Left lung (tissue), 10 donors: ENCODE data around the gene PRKD2. TPM values are rescaled to one million over a fixed set of nuclear protein-coding genes. Genes with fewer than 3 reads are reported as not detected.

Experiments used
- ATAC-seq: fragments of 200-7000 bp; cut with Tn5 transposase; one replicate; pipeline ENCODE4 v1.9.1; 2020; ENCODE audit warnings: moderate library complexity
- DNase-seq, 4 donors: peaks; one replicate each; pipeline ENCODE4 v3.0.0-alpha.2; 2013 to 2020
- H3K27ac ChIP-seq, 2 donors: fragments of 200-600 bp; sonication (generic) in 1 of 2; one replicate each; pipeline versions ENCODE4 v1.5.0 to v1.8.0; 2020 to 2021
- H3K27me3 ChIP-seq, 2 donors: fragments of 200-600 bp; sonication (generic) in 1 of 2; one replicate each; pipeline versions ENCODE4 v1.5.0 to v1.8.0; 2020 to 2021
- H3K36me3 ChIP-seq, 2 donors: fragments of 200-600 bp; sonication (generic) in 1 of 2; one replicate each; pipeline versions ENCODE4 v1.5.0 to v1.8.0; 2020 to 2021
- H3K4me1 ChIP-seq, 2 donors: fragments of 200-600 bp; one replicate each; pipeline ENCODE4 v1.8.0; 2021
- H3K4me3 ChIP-seq, 2 donors: fragments of 200-600 bp; sonication (generic) in 1 of 2; one replicate each; pipeline versions ENCODE4 v1.5.0 to v1.8.0; 2020 to 2021; ENCODE audit warnings: mild to moderate bottlenecking in 1 of 2
- H3K9me3 ChIP-seq, 2 donors: fragments of 200-600 bp; sonication (generic) in 1 of 2; one replicate each; pipeline versions ENCODE4 v1.5.0 to v1.8.0; 2020 to 2021
- CTCF ChIP-seq, 2 donors: fragments of 200-600 bp; sonication (generic) in 1 of 2; IDR thresholded peaks; one replicate each; pipeline versions ENCODE4 v1.5.0 to v1.8.0; 2021; ENCODE audit warnings: antibody characterized with exemption in 2 of 2
- intact Hi-C, 2 donors: fragments of 100-400 bp; cut with DNase I; formaldehyde crosslinking; loops; one replicate each; pipeline versions ENCODE4 v1.11.2 to v1.14.2; 2022
- polyA plus RNA-seq, 6 donors: library from polyadenylated mRNA; unstranded; fragments of 120-200 nt; gene quantifications; one replicate each; pipeline ENCODE4 v1.2.1, GENCODE V29; 2013; ENCODE audit not compliant: insufficient read length in 6 of 6
- total RNA-seq, 2 donors: library from RNA; stranded (reverse); fragmentation: NEBNext Ultra II Directional; extraction: Animal tissue kit (Norgen Biotek cat#: 25700); gene quantifications; one replicate each; pipeline ENCODE4 v1.2.1, GENCODE V29; 2021
- donor health status: DM: no; HTN: yes; CAD: no.
- donor health status: DM: no; HTN: no; CAD: no.

Gene PRKD2
- total and polyA plus RNA-seq, 8 donors, result 37.8 to 61.4 (median 53.1) TPM

GRCh38 chr19:46745521-46746280, 28.8 kb upstream of the PRKD2 start, which contains the start of gene FKRP:
TSS of gene FKRP (plus strand) at chr19:46746057. CDS start at chr19:46755451, 9,394 bp downstream.
- no peaks in the 10 kb centered on the region for H3K9me3 ChIP-seq
- intact Hi-C loops, result no loop called here
- no peak for TF ChIP-seq CTCF (IDR thresholded peaks at IDR 0.05)
- H3K36me3 ChIP-seq, result peaks cover 0 to 10% of the 10 kb centered on the region in 2 donors
- DNase-seq, result peak in 1 of 4 donors; percentile 87
- peaks cover 5 to 65% of the 10 kb centered on the region in 2 donors for H3K4me1 ChIP-seq
- peak within 1 kb of the TSS; percentile 86 to 98 for H3K4me3 ChIP-seq
- peak; percentile 64 for ATAC-seq
- no peaks in the 10 kb centered on the region for H3K27me3 ChIP-seq
- peak within 1 kb of the TSS; percentile 81 to 85 for H3K27ac ChIP-seq

- H3K4me1 ChIP-seq, result peaks cover 5 to 69% of the 10 kb centered on the region in 2 donors
- no peaks in the 10 kb centered on the region for H3K27me3 ChIP-seq
- peaks cover 0 to 10% of the 10 kb centered on the region in 2 donors for H3K36me3 ChIP-seq
- intact Hi-C loops, result no loop called here
- peak; percentile 29 for ATAC-seq
- TF ChIP-seq CTCF (IDR thresholded peaks at IDR 0.05), result no peak
- H3K27ac ChIP-seq, result no peak overlapping the region
- H3K4me3 ChIP-seq, result peak overlapping the region; percentile 86 to 98
- H3K9me3 ChIP-seq, result no peaks in the 10 kb centered on the region
- DNase-seq, result peak in 1 of 4 donors; percentile 20
Measured at GRCh38 chr19:46745030-46745429, 28.1 kb upstream of the PRKD2 start.

GRCh38 chr19:46744005-46744691, 27.2 kb upstream of the PRKD2 start:
- Histone ChIP-seq H3K36me3 (peaks cover 0 to 10% of the 10 kb centered on the region in 2 donors), H3K27me3 (no peaks in the 10 kb centered on the region), H3K9me3 (no peaks in the 10 kb centered on the region), H3K4me3 (peak overlapping the region in 1 of 2 donors; percentile 98), H3K4me1 (peaks cover 5 to 73% of the 10 kb centered on the region in 2 donors), H3K27ac (no peak overlapping the region)
- DNase-seq (peak in 1 of 4 donors; percentile 39), ATAC-seq (no peak)
- no peak for TF ChIP-seq CTCF (IDR thresholded peaks at IDR 0.05)
- intact Hi-C loops, result no loop called here

- H3K27me3 ChIP-seq, result no peaks in the 10 kb centered on the region
- H3K4me1 ChIP-seq, result peaks cover 5 to 71% of the 10 kb centered on the region in 2 donors
- H3K9me3 ChIP-seq, result no peaks in the 10 kb centered on the region
- no peak for ATAC-seq
- H3K36me3 ChIP-seq, result peaks cover 0 to 17% of the 10 kb centered on the region in 2 donors
- no peak overlapping the region for H3K27ac ChIP-seq
- no peak overlapping the region for H3K4me3 ChIP-seq
- no peak for TF ChIP-seq CTCF (IDR thresholded peaks at IDR 0.05)
- DNase-seq, result no peak
- intact Hi-C loops, result no loop called here
Measured at GRCh38 chr19:46742926-46743480, 26.1 kb upstream of the PRKD2 start.

- intact Hi-C loops, result no loop called here
- TF ChIP-seq CTCF (IDR thresholded peaks at IDR 0.05), result no peak
- Histone ChIP-seq H3K27me3 (no peaks in the 10 kb centered on the region), H3K4me1 (peaks cover 5 to 70% of the 10 kb centered on the region in 2 donors), H3K36me3 (peaks cover 0 to 33% of the 10 kb centered on the region in 2 donors), H3K27ac (no peak overlapping the region), H3K4me3 (no peak overlapping the region), H3K9me3 (no peaks in the 10 kb centered on the region)
- ATAC-seq (no peak), DNase-seq (peak in 1 of 4 donors; percentile 39)
Measured at GRCh38 chr19:46741447-46741846, 24.5 kb upstream of the PRKD2 start.
